ENCODE results near the gene RNF113B. TPM values are rescaled to one million over a fixed set of nuclear protein-coding genes. Genes with fewer than 3 reads are reported as not detected.

RNF113B gene
- total RNA-seq, 1 donor from 2014 or later = not detected

DNA sequence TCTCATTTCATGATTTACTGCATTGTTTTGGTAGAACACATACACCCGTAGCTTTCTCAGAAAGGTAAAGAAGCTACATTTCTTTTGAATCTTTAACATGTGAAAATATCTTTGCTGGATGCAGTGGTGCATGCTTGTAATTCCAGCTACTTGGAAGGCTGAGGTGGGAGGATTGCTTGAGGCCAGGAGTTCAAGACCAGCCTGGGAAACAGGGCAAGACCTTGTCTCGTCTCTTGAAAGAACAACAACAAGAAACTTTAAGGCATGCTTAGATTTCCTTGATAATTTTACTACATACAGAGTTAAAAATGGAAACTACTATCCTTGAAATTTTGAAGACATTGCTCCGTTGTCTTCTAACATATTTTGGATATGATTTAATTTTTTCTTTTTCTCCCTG is 7.7 kb downstream of the RNF113B start:
- Histone ChIP-seq H3K9ac (ENCODE audit: low read depth in 1 of 3, low read length in 3 of 3) (no peak overlapping the region), H3K4me1 (ENCODE audit: control insufficient read depth in 3 of 3, insufficient read depth in 3 of 3, low read length in 3 of 3) (peaks cover 24 to 34% (median 24%) of the 10 kb centered on the region in 3 donors), H3K27me3 (ENCODE audit: control insufficient read depth in 3 of 3, insufficient read depth in 3 of 3, low read length in 3 of 3) (peaks cover 0 to 4% (median 0%) of the 10 kb centered on the region in 3 donors), H3K27ac (ENCODE audit: low read depth, low read length) (no peak overlapping the region), H3K4me3 (ENCODE audit: low read length in 3 of 3) (no peak overlapping the region), H3K9me3 (ENCODE audit: control insufficient read depth in 3 of 3, low read length in 3 of 3) (no peaks in the 10 kb centered on the region), H3K36me3 (ENCODE audit: control insufficient read depth in 3 of 3, insufficient read depth in 3 of 3, low read length in 3 of 3) (no peaks in the 10 kb centered on the region)

DNA sequence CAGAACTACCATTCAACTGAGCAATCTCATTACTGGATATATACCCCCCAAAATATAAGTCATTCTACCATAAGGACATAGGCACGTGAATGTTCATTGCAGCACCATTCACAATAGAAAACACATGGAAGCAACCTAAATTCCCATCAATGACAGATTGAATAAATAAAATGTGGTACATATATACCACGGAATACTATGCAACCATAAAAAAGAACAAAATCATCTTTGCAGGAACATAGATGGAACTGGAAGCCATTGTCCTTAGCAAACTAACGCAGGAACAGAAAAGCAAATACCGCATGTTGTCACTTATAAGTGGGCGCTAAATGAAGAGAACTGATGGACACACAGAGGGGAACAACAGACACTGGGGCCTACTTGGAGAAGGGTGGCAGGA is 14.1 kb downstream of the RNF113B start:
- Histone ChIP-seq H3K27me3 (ENCODE audit: control insufficient read depth in 3 of 3, insufficient read depth in 3 of 3, low read length in 3 of 3) (no peaks in the 10 kb centered on the region), H3K27ac (ENCODE audit: low read depth, low read length) (no peak overlapping the region), H3K9ac (ENCODE audit: low read depth in 1 of 3, low read length in 3 of 3) (no peak overlapping the region), H3K36me3 (ENCODE audit: control insufficient read depth in 3 of 3, insufficient read depth in 3 of 3, low read length in 3 of 3) (no peaks in the 10 kb centered on the region), H3K4me3 (ENCODE audit: low read length in 3 of 3) (no peak overlapping the region), H3K4me1 (ENCODE audit: control insufficient read depth in 3 of 3, insufficient read depth in 3 of 3, low read length in 3 of 3) (peaks cover 0 to 4% (median 0%) of the 10 kb centered on the region in 3 donors), H3K9me3 (ENCODE audit: control insufficient read depth in 3 of 3, low read length in 3 of 3) (no peaks in the 10 kb centered on the region)

DNA sequence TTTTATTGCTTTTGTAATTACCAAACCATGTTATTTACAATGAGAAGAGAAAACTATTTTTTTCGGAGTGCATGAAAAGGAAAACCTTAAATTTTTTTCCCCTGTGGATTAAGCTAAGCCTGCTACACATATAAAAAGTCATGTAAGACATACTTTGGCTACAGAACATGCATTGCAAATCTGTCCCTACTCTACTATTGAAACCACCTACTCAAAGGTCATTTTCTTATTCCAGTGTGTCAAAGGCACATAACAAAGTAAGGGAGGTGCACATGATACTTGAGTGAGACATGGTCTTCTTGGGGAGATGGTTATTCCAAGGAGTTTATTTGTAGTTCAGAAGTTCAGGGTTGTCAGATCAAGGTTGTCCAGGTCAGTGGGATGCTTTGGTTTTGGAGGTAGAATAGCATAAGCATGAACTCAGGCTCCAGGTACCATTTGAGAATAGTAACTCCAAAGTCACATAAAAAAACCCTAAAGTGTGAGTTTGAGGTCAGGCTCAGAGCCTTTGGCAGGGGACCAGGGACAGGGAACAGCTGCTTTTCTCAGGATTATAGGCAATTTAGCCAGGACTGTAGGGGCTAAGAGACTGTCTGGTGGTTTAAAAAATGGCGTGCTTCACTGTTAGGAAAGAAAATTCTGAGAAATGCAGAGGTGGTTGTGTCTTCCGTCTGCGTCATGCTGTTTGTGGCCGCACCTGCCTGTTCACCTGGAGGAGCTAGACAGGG is 18.7 kb downstream of the RNF113B start:
- H3K27ac ChIP-seq (ENCODE audit: low read depth, low read length) = no peak overlapping the region
- no peak overlapping the region for H3K4me3 ChIP-seq (ENCODE audit: low read length in 3 of 3)
- H3K4me1 ChIP-seq (ENCODE audit: control insufficient read depth in 3 of 3, insufficient read depth in 3 of 3, low read length in 3 of 3) = peaks cover 0 to 4% (median 0%) of the 10 kb centered on the region in 3 donors
- no peaks in the 10 kb centered on the region for H3K9me3 ChIP-seq (ENCODE audit: control insufficient read depth in 3 of 3, low read length in 3 of 3)
- no peaks in the 10 kb centered on the region for H3K27me3 ChIP-seq (ENCODE audit: control insufficient read depth in 3 of 3, insufficient read depth in 3 of 3, low read length in 3 of 3)
- no peaks in the 10 kb centered on the region for H3K36me3 ChIP-seq (ENCODE audit: control insufficient read depth in 3 of 3, insufficient read depth in 3 of 3, low read length in 3 of 3)
- no peak overlapping the region for H3K9ac ChIP-seq (ENCODE audit: low read depth in 1 of 3, low read length in 3 of 3)

DNA sequence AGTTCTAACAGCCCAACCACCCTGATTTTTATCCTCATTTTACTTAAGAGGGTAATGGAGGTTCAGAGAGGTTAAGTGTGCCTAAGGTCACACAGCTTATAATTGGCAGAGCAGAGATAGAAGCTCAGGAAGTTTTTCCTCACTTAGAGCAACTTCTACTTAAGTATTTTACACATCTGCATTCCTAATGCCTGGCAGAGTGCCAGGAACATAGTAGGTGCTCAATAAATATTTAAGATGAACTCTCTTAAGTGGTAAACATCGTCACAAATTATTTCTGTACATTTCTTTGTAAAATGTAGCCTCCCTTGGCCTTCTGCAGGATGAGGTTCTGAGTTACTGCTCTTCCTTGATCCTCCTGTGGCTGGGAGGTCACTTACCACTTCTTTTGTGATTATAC is 19.5 kb downstream of the RNF113B start:
- Histone ChIP-seq H3K27ac (ENCODE audit: low read depth, low read length) (no peak overlapping the region), H3K9me3 (ENCODE audit: control insufficient read depth in 3 of 3, low read length in 3 of 3) (no peaks in the 10 kb centered on the region), H3K27me3 (ENCODE audit: control insufficient read depth in 3 of 3, insufficient read depth in 3 of 3, low read length in 3 of 3) (no peaks in the 10 kb centered on the region), H3K36me3 (ENCODE audit: control insufficient read depth in 3 of 3, insufficient read depth in 3 of 3, low read length in 3 of 3) (no peaks in the 10 kb centered on the region), H3K4me3 (ENCODE audit: low read length in 3 of 3) (no peak overlapping the region), H3K4me1 (ENCODE audit: control insufficient read depth in 3 of 3, insufficient read depth in 3 of 3, low read length in 3 of 3) (peaks cover 0 to 4% (median 0%) of the 10 kb centered on the region in 3 donors), H3K9ac (ENCODE audit: low read depth in 1 of 3, low read length in 3 of 3) (no peak overlapping the region)

DNA sequence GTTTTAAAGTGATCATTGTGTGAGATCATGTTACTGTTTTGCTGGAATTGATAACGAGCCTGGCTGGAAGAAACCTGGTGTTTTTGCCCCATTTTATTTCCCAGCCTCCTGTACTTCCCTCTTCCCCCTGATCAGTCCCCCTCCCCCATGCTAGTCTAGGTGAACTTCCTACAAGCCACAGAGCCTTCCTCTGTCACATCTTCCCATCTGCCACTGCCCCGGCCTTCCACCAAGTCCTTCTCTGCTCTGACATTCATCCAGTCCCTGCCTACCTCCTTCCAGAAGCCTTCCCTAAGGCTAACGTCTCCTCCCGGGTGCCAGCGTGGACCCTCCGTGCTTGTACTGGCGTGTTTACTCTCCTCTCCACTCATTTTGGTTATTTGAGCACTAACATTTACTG is 19.9 kb downstream of the RNF113B start:
- no peak overlapping the region for H3K9ac ChIP-seq (ENCODE audit: low read depth in 1 of 3, low read length in 3 of 3)
- H3K27me3 ChIP-seq (ENCODE audit: control insufficient read depth in 3 of 3, insufficient read depth in 3 of 3, low read length in 3 of 3) = no peaks in the 10 kb centered on the region
- H3K27ac ChIP-seq (ENCODE audit: low read depth, low read length) = no peak overlapping the region
- peaks cover 0 to 4% (median 0%) of the 10 kb centered on the region in 3 donors for H3K4me1 ChIP-seq (ENCODE audit: control insufficient read depth in 3 of 3, insufficient read depth in 3 of 3, low read length in 3 of 3)
- H3K4me3 ChIP-seq (ENCODE audit: low read length in 3 of 3) = no peak overlapping the region
- H3K9me3 ChIP-seq (ENCODE audit: control insufficient read depth in 3 of 3, low read length in 3 of 3) = no peaks in the 10 kb centered on the region
- no peaks in the 10 kb centered on the region for H3K36me3 ChIP-seq (ENCODE audit: control insufficient read depth in 3 of 3, insufficient read depth in 3 of 3, low read length in 3 of 3)

GRCh38 chr13:98156259-98156658 is 20.8 kb downstream of the RNF113B start:
- H3K9me3 ChIP-seq (ENCODE audit: control insufficient read depth in 3 of 3, low read length in 3 of 3) = no peaks in the 10 kb centered on the region

DNA sequence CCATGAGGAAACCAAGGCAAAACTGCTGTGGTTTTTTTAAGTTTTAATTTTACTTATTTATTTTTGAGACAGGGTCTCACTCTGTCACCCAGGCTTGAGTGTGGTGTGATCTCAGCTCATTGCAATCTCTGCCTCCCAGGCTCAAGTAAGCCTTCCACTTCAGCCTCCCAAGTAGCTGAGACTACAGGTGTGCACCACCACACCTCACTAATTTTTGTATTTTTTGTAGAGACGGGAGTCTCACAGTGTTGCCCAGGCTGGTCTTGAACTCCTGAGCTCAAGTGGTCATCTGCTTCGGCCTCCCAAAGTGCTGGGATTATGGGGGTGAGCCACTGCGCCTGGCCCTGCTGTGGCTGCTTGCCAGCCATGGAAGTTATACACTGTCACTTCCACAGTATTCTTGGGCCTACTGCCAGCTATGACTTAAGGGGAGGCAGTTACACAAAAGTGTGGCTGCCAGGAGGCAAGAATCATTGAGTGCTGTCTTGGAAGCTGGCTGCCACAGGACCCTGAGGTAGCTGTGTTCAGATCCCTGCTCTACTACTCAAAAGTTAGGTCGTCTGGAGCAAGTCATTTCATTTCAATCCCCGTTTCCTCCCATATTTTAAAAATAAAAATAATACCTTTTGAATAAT is 21.5 kb downstream of the RNF113B start:
- Histone ChIP-seq H3K27me3 (ENCODE audit: control insufficient read depth in 3 of 3, insufficient read depth in 3 of 3, low read length in 3 of 3) (no peaks in the 10 kb centered on the region), H3K9me3 (ENCODE audit: control insufficient read depth in 3 of 3, low read length in 3 of 3) (no peaks in the 10 kb centered on the region), H3K36me3 (ENCODE audit: control insufficient read depth in 3 of 3, insufficient read depth in 3 of 3, low read length in 3 of 3) (no peaks in the 10 kb centered on the region), H3K4me3 (ENCODE audit: low read length in 3 of 3) (no peak overlapping the region), H3K9ac (ENCODE audit: low read depth in 1 of 3, low read length in 3 of 3) (no peak overlapping the region), H3K4me1 (ENCODE audit: control insufficient read depth in 3 of 3, insufficient read depth in 3 of 3, low read length in 3 of 3) (peaks cover 0 to 4% (median 0%) of the 10 kb centered on the region in 3 donors), H3K27ac (ENCODE audit: low read depth, low read length) (no peak overlapping the region)

More at GRCh38 chr13:98156259-98156658, 20.8 kb downstream of the RNF113B start:
- no peak overlapping the region for H3K27ac ChIP-seq (ENCODE audit: low read depth, low read length)
- H3K4me3 ChIP-seq (ENCODE audit: low read length in 3 of 3) = no peak overlapping the region
- H3K27me3 ChIP-seq (ENCODE audit: control insufficient read depth in 3 of 3, insufficient read depth in 3 of 3, low read length in 3 of 3) = no peaks in the 10 kb centered on the region
- H3K36me3 ChIP-seq (ENCODE audit: control insufficient read depth in 3 of 3, insufficient read depth in 3 of 3, low read length in 3 of 3) = no peaks in the 10 kb centered on the region
- H3K9ac ChIP-seq (ENCODE audit: low read depth in 1 of 3, low read length in 3 of 3) = no peak overlapping the region
- peaks cover 0 to 4% (median 0%) of the 10 kb centered on the region in 3 donors for H3K4me1 ChIP-seq (ENCODE audit: control insufficient read depth in 3 of 3, insufficient read depth in 3 of 3, low read length in 3 of 3)

DNA sequence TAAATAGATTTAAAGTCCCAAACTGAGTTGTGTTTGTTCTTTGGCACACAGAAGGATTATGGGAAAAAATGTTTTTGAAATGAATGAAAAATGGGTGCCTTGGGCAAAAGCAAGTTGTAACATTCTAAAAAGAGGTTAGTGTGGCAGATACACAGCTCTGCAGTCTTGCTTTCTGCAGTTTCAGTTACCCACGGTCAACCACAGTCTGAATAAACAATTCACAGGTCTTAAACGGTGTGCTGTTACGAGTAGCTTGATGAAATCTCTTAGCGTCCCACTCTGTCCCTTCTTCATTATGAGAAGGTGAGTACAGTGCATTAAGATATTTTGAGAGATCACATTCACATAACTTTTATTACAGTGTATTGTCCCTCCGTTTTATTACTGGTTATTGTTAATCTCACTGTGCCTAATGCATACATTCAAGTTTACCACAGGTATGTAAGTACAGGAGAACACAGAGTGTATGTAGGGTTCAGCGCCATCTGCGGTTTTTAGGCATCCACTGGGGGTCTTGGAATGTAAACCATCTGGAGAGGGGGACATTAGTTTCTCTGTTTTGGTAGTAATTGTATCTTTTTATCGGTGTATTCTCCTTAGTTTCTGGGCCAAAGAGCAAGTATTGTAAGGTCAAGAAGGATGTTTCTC is 26.1 kb downstream of the RNF113B start:
- no peak overlapping the region for H3K4me3 ChIP-seq (ENCODE audit: low read length in 3 of 3)
- H3K9ac ChIP-seq (ENCODE audit: low read depth in 1 of 3, low read length in 3 of 3) = no peak overlapping the region
- no peaks in the 10 kb centered on the region for H3K36me3 ChIP-seq (ENCODE audit: control insufficient read depth in 3 of 3, insufficient read depth in 3 of 3, low read length in 3 of 3)
- H3K27ac ChIP-seq (ENCODE audit: low read depth, low read length) = no peak overlapping the region
- no peaks in the 10 kb centered on the region for H3K9me3 ChIP-seq (ENCODE audit: control insufficient read depth in 3 of 3, low read length in 3 of 3)
- no peaks in the 10 kb centered on the region for H3K4me1 ChIP-seq (ENCODE audit: control insufficient read depth in 3 of 3, insufficient read depth in 3 of 3, low read length in 3 of 3)
- H3K27me3 ChIP-seq (ENCODE audit: control insufficient read depth in 3 of 3, insufficient read depth in 3 of 3, low read length in 3 of 3) = peaks cover 0 to 3% (median 0%) of the 10 kb centered on the region in 3 donors

- H3K4me1 ChIP-seq (ENCODE audit: control insufficient read depth in 3 of 3, insufficient read depth in 3 of 3, low read length in 3 of 3) = peaks cover 7 to 12% (median 7%) of the 10 kb centered on the region in 3 donors
- no peaks in the 10 kb centered on the region for H3K36me3 ChIP-seq (ENCODE audit: control insufficient read depth in 3 of 3, insufficient read depth in 3 of 3, low read length in 3 of 3)
Measured at GRCh38 chr13:98147521-98147920, 29.5 kb downstream of the RNF113B start.

More at GRCh38 chr13:98147521-98147920, 29.5 kb downstream of the RNF113B start:
- H3K9ac ChIP-seq (ENCODE audit: low read depth in 1 of 3, low read length in 3 of 3) = no peak overlapping the region
- peaks cover 0 to 3% (median 0%) of the 10 kb centered on the region in 3 donors for H3K27me3 ChIP-seq (ENCODE audit: control insufficient read depth in 3 of 3, insufficient read depth in 3 of 3, low read length in 3 of 3)
- H3K4me3 ChIP-seq (ENCODE audit: low read length in 3 of 3) = no peak overlapping the region
- no peaks in the 10 kb centered on the region for H3K9me3 ChIP-seq (ENCODE audit: control insufficient read depth in 3 of 3, low read length in 3 of 3)
- H3K27ac ChIP-seq (ENCODE audit: low read depth, low read length) = no peak overlapping the region

Data from skeletal muscle tissue (tissue), 4 donors.